ENCODE data around the gene SH3BGRL2.

DNA sequence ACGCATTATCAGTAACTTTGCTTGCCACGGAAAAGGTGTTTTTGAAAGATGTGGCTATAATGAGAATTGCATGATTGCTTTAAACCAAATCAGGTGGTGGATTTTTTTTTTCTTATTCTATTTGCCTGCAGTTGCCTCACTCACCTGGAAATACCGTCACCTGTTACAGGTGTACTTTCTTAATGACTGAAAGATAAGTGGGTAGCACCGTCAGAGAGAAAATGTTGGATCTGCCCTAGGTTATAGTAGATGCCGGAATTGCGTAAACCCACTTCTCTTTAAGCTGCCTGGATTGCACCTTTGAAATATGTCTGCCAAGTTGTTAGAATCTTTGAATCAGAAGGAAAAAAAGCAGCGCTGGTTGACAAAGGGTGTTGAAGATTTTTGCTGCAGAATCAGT is 68.5 kb downstream of the SH3BGRL2 start:
- TF ChIP-seq, protein P1, sequence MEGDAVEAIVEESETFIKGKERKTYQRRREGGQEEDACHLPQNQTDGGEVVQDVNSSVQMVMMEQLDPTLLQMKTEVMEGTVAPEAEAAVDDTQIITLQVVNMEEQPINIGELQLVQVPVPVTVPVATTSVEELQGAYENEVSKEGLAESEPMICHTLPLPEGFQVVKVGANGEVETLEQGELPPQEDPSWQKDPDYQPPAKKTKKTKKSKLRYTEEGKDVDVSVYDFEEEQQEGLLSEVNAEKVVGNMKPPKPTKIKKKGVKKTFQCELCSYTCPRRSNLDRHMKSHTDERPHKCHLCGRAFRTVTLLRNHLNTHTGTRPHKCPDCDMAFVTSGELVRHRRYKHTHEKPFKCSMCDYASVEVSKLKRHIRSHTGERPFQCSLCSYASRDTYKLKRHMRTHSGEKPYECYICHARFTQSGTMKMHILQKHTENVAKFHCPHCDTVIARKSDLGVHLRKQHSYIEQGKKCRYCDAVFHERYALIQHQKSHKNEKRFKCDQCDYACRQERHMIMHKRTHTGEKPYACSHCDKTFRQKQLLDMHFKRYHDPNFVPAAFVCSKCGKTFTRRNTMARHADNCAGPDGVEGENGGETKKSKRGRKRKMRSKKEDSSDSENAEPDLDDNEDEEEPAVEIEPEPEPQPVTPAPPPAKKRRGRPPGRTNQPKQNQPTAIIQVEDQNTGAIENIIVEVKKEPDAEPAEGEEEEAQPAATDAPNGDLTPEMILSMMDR (IDR thresholded peaks at IDR 0.05): no peak
- TF ChIP-seq POLR2A (IDR thresholded peaks at IDR 0.05): no peak
